Measurements from ENCODE around the gene ADISSP. TPM values are rescaled to one million over a fixed set of nuclear protein-coding genes. Genes with fewer than 3 reads are reported as not detected.

Gene ADISSP
- total and polyA plus RNA-seq, 2 of the 13 experiments (the other 11 are each of a cell fraction or from before 2014, with no cell fraction given) = 38.3 to 90.6 TPM

- TF ChIP-seq HOXD1 (CRISPR knock-in tag; IDR thresholded peaks at IDR 0.05) (no peak), ZNF468 (CRISPR knock-in tag; IDR thresholded peaks at IDR 0.05) (no peak), NFIB (CRISPR knock-in tag; IDR thresholded peaks at IDR 0.05; ENCODE audit: borderline replicate concordance) (no peak), CERS6 (CRISPR knock-in tag; IDR thresholded peaks at IDR 0.05) (no peak), NPAS2 (CRISPR knock-in tag; IDR thresholded peaks at IDR 0.05; ENCODE audit: borderline replicate concordance) (no peak), ZNF768 (CRISPR knock-in tag; IDR thresholded peaks at IDR 0.05) (peak; percentile 63; the same call in 1 of the 2 replicates), FIP1L1 (IDR thresholded peaks at IDR 0.05; ENCODE audit: borderline replicate concordance, insufficient read depth, low read depth, low read length) (no peak), GATAD1 (CRISPR knock-in tag; IDR thresholded peaks at IDR 0.05) (0 out of 2 replicates have a peak, but pooled peaks have one; percentile 28), ZNF510 (CRISPR knock-in tag; IDR thresholded peaks at IDR 0.05; ENCODE audit: low read depth) (no peak), DMAP1 (CRISPR knock-in tag; IDR thresholded peaks at IDR 0.05) (no peak), GFI1 (CRISPR knock-in tag; IDR thresholded peaks at IDR 0.05; ENCODE audit: borderline replicate concordance) (no peak), ZNF746 (CRISPR knock-in tag; IDR thresholded peaks at IDR 0.05) (no peak), ZNF275 (CRISPR knock-in tag; IDR thresholded peaks at IDR 0.05; ENCODE audit: borderline replicate concordance) (no peak), ATF6 (CRISPR knock-in tag; conservative IDR thresholded peaks at IDR 0.05) (no peak), TARDBP (CRISPR knock-in tag; IDR thresholded peaks at IDR 0.05) (no peak), HHEX (CRISPR knock-in tag; IDR thresholded peaks at IDR 0.05) (no peak), AHDC1 (CRISPR knock-in tag; IDR thresholded peaks at IDR 0.05; ENCODE audit: borderline replicate concordance) (no peak)
Observed at GRCh38 chr20:3785240-3786125, 17.9 kb upstream of the ADISSP start (continued).

Measured in HepG2 (cell line).